Central memory CD8-positive, alpha-beta T cell (primary cell): Measurements from ENCODE around the gene ARPIN.

ENCODE experiments used
- ATAC-seq: fragments of 150-1000 bp; cut with Tn5 transposase; replicated peaks from 2 replicates; pipeline ENCODE4 v1.10.0; 2022; ENCODE audit warnings: mild to moderate bottlenecking, moderate FRiP score, moderate number of reproducible peaks; ENCODE audit not compliant: poor library complexity, severe bottlenecking; ENCODE audit errors: extremely low read depth
- DNase-seq, 2 donors: peaks; one replicate each; pipeline ENCODE4 v3.0.0; 2021; ENCODE audit warnings: low spot score in 2 of 2
- H3K27ac Mint-ChIP-seq: one replicate; pipeline ENCODE4 v1.8.0; 2022; ENCODE audit warnings: low read depth, mild to moderate bottlenecking, moderate library complexity, mixed read lengths
- H3K27me3 Mint-ChIP-seq: one replicate; pipeline ENCODE4 v1.8.0; 2022; ENCODE audit warnings: mixed read lengths
- H3K36me3 Mint-ChIP-seq: one replicate; pipeline ENCODE4 v1.8.0; 2022; ENCODE audit warnings: mild to moderate bottlenecking, moderate library complexity, mixed read lengths; ENCODE audit not compliant: insufficient read depth
- H3K4me1 Mint-ChIP-seq: one replicate; pipeline ENCODE4 v1.8.0; 2022; ENCODE audit warnings: mixed read lengths
- H3K4me3 Mint-ChIP-seq: one replicate; pipeline ENCODE4 v1.8.0; 2022; ENCODE audit warnings: mild to moderate bottlenecking, moderate library complexity, mixed read lengths
- H3K9me3 Mint-ChIP-seq: one replicate; pipeline ENCODE4 v1.8.0; 2022; ENCODE audit warnings: mixed read lengths

Gene ARPIN

DNA sequence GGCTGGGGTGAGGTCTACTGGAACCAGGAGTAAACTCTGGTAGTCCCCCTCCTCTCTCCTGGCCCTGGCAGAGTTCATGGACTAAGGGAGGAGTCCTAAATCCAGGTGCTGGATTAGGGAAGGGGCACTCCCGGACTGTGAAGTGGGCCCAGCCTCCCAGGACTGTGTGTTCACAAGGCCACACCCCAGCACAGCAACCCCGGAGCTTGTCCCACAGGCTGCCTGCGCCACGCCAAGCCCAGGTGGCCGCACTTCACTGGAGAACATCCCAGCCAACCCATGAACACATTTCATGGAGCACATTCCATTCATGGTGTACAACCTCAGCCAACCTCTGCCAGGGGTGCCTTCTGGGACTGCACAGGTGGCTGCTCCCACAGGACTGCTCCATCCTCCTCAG is 8.2 kb downstream of the ARPIN start:
- H3K27me3 Mint-ChIP-seq, result peaks cover 28% of the 10 kb centered on the region
- DNase-seq (no peak), ATAC-seq (no peak)
- no peak overlapping the region for H3K4me3 Mint-ChIP-seq
- peaks cover 2% of the 10 kb centered on the region for H3K36me3 Mint-ChIP-seq
- H3K9me3 Mint-ChIP-seq, result no peaks in the 10 kb centered on the region
- H3K27ac Mint-ChIP-seq, result no peak overlapping the region
- no peaks in the 10 kb centered on the region for H3K4me1 Mint-ChIP-seq

DNA sequence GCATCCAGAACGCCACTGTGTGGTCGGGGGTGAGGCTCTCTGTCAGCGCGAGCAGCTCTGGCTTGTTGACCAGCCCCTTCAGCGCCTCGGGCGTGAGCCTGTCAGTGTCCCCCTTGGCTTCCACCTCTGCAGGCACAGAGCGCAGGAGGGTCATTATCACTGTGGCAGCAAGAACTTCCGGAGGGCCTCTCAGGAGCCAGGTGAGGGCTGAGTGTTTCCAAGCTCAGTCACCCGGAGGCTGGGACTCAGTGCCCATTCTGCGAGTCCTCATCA is 9.0 kb downstream of the ARPIN start:
- H3K9me3 Mint-ChIP-seq, result no peaks in the 10 kb centered on the region
- H3K27ac Mint-ChIP-seq, result no peak overlapping the region
- H3K4me3 Mint-ChIP-seq, result no peak overlapping the region
- DNase-seq (no peak), ATAC-seq (no peak)
- H3K27me3 Mint-ChIP-seq, result peaks cover 21% of the 10 kb centered on the region
- no peaks in the 10 kb centered on the region for H3K4me1 Mint-ChIP-seq
- peaks cover 2% of the 10 kb centered on the region for H3K36me3 Mint-ChIP-seq

DNA sequence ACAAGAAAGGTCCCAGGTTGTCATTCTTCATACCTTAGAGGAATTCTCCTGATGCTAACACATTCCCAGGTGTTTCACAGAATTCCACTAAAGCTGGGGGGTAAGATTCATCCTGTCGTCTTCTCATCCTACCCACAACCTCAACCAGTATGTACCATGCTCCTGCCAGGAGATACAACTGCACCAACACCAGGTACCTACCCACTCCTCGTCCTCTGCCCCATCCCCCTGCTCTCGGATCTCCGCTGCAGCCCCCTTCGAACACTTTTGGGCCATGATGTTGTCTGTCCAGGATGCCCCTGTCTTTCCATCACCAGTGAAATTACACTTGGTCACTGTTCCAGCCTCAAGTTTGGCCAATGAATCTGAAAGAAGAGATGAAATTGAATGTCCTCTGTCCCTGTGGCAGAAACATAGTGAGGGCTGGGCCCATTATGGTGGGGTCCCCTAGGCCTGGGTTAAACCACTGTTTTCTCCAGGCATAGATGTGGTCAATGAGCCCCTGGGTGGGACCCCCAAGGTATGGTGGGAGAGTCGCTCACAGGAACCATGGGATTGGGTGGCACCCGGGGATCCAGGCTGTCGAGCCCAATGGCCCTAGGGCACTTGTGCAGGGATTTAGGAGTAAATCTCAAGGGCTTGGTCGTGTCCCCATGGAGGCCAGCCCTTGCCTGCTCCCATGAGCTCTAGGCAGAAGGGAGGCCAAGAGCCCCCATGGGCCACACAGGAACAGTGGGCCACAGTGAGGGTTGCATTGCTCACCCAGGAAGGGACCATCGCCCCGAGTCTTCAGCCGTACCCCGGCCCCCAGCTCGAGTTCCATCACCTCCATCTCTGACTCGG is 9.5 kb downstream of the ARPIN start:
- Mint-ChIP-seq H3K4me1 (no peaks in the 10 kb centered on the region), H3K27ac (no peak overlapping the region), H3K27me3 (peaks cover 19% of the 10 kb centered on the region), H3K36me3 (peaks cover 2% of the 10 kb centered on the region), H3K9me3 (no peaks in the 10 kb centered on the region), H3K4me3 (no peak overlapping the region)
- no peak for DNase-seq
- ATAC-seq, result no peak

DNA sequence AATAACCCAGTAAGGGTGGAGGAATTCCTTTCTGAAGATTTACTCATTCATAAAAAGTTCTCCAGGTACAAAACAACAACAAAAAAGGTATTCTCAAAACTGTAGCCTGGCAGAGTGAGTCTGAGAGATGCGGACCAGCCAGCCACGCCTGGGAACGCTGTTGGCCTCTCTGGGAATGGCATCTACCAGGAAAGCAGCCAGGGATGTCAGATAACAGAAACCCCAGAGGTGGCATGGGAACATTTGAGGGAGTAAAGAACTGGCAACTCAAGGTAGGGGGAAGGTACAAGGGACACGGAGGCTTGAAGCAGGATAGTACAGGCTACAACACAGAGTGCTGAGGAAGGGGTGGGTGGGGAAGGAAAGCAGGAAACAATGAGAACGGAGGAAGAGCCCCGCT is 11.9 kb downstream of the ARPIN start:
- Mint-ChIP-seq H3K27ac (no peak overlapping the region), H3K9me3 (no peaks in the 10 kb centered on the region), H3K36me3 (peaks cover 1% of the 10 kb centered on the region), H3K27me3 (peaks cover 10% of the 10 kb centered on the region), H3K4me3 (no peak overlapping the region), H3K4me1 (no peaks in the 10 kb centered on the region)
- DNase-seq (no peak), ATAC-seq (no peak)

DNA sequence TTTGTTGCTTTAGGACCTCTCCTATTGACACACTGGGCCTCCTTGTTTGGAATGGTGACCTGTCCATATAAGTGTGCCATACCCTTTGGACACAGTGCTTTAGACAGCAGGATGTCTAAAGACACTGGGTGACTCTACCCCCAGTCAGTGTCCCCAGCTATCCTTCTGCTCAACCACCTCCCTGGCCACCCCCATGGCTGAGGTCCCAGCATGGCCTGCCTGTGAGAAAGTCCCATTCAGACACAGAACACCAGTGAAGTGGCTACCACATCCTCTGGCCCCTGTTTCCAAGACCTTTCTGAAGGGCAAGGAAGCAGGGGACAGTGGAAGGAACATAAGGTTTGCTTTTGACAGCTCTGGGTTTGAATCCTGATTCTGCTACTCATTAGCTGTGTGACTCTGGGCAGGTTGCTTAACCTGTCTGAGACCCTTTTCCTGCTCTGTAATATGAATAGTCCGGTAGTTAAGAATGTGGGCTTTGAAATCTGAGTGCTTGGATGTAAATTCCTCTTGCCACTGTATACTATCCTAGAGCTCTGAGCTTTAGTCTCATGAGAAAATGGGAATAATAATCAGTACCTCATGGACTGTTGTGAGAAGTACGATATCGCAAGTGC is 12.7 kb downstream of the ARPIN start:
- ATAC-seq, result no peak
- no peaks in the 10 kb centered on the region for H3K9me3 Mint-ChIP-seq
- no peak overlapping the region for H3K4me3 Mint-ChIP-seq
- H3K4me1 Mint-ChIP-seq, result peaks cover 1% of the 10 kb centered on the region
- no peak for DNase-seq
- H3K36me3 Mint-ChIP-seq, result peaks cover 1% of the 10 kb centered on the region
- peaks cover 2% of the 10 kb centered on the region for H3K27me3 Mint-ChIP-seq
- no peak overlapping the region for H3K27ac Mint-ChIP-seq

DNA sequence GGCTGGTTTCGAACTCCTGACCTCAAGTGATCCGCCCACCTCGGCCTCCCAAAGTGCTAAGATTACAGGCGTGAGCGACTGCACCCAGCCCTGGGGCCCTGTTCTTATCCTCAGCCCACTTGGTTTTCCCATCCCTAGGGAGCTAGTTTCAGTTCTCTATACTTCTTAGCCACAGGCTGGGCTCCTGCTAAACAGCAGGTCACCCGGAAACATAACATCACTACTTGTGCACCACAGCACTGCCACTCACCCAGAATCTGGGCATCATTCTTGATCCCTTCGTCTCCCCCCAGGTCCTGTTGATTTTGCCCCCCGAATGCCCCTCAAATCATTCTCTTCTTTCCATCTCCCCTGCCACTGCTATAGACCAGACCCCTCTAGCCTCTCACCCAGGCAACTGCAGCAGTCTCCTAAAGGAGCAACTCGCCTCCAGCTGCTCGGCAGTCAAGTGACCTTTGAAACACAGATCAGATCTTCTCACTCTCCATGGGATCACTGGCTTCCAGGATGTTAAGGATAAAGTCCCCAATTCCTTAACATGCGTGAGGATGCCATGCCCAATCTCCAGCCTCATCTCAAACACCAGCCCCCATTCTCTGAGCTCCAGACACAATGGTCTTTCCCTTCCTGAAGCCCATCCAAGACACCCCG is 13.3 kb downstream of the ARPIN start:
- DNase-seq, result no peak
- Mint-ChIP-seq H3K36me3 (peaks cover 1% of the 10 kb centered on the region), H3K9me3 (no peaks in the 10 kb centered on the region), H3K27me3 (no peaks in the 10 kb centered on the region), H3K27ac (no peak overlapping the region), H3K4me1 (peaks cover 8% of the 10 kb centered on the region), H3K4me3 (no peak overlapping the region)
- no peak for ATAC-seq

DNA sequence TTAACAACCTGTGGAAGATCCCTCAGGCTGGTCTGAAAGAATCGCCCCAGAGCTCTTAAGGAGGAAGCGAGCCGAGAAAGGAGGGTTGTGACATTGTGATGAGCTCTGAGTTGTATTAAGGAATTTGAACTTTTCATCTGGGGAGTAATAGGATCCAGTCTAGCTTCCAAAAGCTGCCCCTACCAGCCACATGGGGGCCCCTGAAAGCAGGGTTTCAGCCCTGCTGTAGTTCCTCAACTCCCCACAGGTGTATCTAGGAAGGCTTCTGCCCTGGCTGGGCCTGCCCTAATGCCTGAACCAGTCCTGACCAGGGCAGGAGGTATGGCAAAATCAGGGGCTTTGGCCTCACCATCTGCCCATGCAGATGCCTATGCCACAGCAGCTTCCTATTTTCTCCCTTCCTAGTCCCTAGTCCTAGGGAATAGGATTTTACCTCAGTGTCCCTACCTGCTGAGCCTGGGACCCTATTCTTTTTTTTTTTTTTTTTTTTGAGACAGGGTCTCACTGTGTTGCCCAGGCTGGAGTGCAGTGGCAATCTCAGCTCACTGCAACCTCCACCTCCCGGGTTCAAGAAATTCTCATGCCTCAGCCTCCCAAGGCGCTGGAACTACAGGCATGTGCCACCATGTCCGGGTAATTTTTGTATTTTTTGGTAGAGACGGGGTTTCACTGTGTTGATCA is 14.0 kb downstream of the ARPIN start:
- peak; percentile 33 for ATAC-seq
- Mint-ChIP-seq H3K27ac (no peak overlapping the region), H3K4me1 (peaks cover 12% of the 10 kb centered on the region), H3K36me3 (peaks cover 4% of the 10 kb centered on the region), H3K4me3 (no peak overlapping the region), H3K27me3 (no peaks in the 10 kb centered on the region), H3K9me3 (no peaks in the 10 kb centered on the region)
- DNase-seq, result no peak

DNA sequence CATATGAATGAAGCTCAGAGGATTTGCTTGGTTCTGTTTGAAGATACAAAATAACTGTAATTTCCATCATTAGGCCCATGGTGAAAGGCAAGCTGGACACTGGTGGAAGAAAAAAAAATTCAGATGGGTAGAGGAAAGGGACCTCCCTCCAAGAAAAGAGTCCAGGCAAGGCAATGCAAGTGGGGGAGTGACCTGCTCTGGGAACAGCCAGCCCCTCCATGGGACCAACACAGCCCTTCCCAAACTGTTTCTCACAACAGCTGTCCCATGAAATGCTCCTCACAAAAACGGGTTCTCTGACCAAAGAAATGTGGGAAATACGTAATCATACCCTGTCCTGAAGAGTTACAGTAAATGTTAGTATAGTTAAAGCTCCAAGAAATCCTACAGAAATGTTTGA is 14.6 kb downstream of the ARPIN start:
- no peak for ATAC-seq
- Mint-ChIP-seq H3K27me3 (no peaks in the 10 kb centered on the region), H3K9me3 (no peaks in the 10 kb centered on the region), H3K36me3 (peaks cover 5% of the 10 kb centered on the region), H3K4me3 (no peak overlapping the region), H3K4me1 (peaks cover 12% of the 10 kb centered on the region), H3K27ac (no peak overlapping the region)
- no peak for DNase-seq

DNA sequence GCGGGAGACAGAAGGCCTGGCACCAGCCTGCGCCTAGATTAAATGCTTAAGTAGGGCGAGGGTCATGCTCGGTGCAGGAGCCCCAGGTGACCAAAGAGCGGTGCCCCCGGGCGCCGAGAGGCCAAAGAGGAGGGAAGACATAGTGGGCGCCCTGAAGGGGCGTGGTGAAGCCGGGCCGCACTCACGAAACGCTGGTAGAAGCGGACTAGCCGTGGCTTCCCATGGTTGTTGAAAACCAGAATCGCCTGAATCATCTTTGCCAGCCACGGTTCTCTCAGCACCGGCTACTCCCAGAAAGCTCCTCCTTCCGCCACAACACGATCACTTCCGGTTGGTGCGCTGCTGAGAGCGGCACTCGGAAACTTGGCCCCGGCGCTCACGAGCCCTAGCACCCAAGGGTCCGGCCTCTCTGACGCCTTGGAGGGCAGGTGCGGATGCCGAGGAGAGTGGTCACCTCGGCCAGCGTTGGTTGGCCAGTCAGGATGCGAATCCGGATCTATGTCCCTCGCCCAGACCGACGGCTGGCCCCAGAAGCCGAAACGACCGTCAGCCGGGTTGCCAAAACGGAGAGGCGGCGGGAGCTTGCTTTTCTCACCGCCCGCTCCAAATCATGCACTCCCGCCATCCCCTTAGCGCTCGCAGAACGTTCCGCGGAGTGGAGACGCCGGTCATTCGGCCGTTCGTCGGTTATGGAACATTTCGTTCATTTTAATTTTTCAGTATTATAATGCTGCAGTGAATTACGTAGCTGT is 18.9 kb downstream of the ARPIN start, which contains the start of gene AP3S2:
Gene AP3S2 (minus strand): TSS at position 299 of the 752 bp plus-strand sequence. CDS start 45 bp downstream, at position 254.
- Mint-ChIP-seq H3K27ac (peak within 1 kb of the TSS; percentile 95), H3K27me3 (no peaks in the 10 kb centered on the region), H3K4me3 (peak within 1 kb of the TSS; percentile 98), H3K9me3 (no peaks in the 10 kb centered on the region), H3K36me3 (peaks cover 8% of the 10 kb centered on the region), H3K4me1 (peaks cover 27% of the 10 kb centered on the region)
- DNase-seq (peak; percentile 81 to 82), ATAC-seq (peak; percentile 91)

DNA sequence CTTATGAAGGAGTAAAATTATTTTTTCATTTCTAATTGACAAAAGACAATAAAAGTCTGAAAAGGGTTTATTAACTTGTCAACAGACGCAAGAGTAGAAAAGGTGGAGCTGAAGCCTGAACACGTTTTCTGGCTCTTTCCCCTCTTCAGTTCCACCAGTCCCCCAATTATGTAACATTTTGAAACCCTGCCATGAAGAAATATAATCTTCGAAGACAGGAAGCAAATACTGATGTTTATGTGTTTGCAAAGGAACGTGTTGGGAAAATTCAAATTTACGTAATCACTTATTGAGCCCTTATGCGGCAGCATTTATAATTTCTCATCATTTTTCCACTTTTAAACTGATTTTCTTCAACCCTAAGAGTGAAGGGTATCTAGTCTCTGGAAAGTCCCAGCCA is 19.7 kb downstream of the ARPIN start:
- no peaks in the 10 kb centered on the region for H3K9me3 Mint-ChIP-seq
- peak overlapping the region; percentile 98 for H3K4me3 Mint-ChIP-seq
- H3K27ac Mint-ChIP-seq, result peak overlapping the region; percentile 95
- no peak for ATAC-seq
- H3K36me3 Mint-ChIP-seq, result peaks cover 17% of the 10 kb centered on the region
- no peaks in the 10 kb centered on the region for H3K27me3 Mint-ChIP-seq
- peaks cover 27% of the 10 kb centered on the region for H3K4me1 Mint-ChIP-seq
- DNase-seq, result no peak

DNA sequence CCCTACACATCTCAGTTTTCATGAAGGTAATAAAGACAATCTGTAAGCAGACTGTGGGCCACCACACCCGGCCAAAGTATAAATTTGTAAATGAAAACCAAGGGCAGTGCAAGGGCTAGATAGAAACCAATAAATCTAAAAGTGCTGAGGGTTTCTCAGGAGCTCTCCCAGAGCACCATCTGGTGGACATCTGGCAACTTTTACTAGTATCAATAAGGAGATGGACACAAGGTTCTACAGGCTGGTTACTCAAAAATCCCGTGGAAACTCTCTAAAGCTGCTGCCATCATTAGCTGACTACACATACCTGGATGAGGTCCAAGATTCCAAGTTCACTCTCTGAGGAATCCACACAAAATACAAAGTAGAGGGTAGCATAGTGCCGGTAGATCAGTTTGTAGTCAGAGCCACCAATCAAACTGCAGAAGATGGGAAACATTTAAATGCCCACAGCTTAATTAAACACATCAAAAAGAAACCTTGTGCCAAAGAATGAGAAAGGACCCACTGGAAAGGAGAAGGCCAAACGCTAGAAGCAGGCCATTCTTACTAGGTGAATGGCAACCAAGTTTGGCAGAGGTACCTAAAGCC is 24.4 kb downstream of the ARPIN start:
- ATAC-seq, result no peak
- H3K27me3 Mint-ChIP-seq, result no peaks in the 10 kb centered on the region
- peaks cover 15% of the 10 kb centered on the region for H3K4me1 Mint-ChIP-seq
- H3K4me3 Mint-ChIP-seq, result no peak overlapping the region
- peaks cover 39% of the 10 kb centered on the region for H3K36me3 Mint-ChIP-seq
- DNase-seq, result no peak
- no peak overlapping the region for H3K27ac Mint-ChIP-seq
- no peaks in the 10 kb centered on the region for H3K9me3 Mint-ChIP-seq

DNA sequence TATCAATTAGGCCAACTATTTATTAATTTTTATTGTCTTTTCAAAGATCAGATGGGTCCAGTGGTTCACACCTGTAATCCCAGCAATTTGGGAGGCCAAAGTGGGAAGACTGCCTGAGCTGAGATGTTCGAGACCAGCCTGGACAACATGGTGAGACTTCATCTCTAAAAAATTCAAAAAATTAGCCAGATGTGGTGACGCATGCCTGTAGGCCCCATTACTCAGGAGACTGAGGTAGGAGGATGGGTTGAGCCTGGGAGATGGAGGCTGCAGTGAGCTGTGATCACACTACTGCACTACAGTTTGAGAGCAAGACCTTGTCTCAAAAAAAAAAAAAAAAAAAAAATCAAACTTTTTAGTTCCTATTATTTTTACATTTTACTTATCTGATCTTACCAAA is 27.1 kb downstream of the ARPIN start:
- Mint-ChIP-seq H3K4me1 (peaks cover under 1% of the 10 kb centered on the region), H3K36me3 (peaks cover 49% of the 10 kb centered on the region), H3K27ac (no peak overlapping the region), H3K27me3 (no peaks in the 10 kb centered on the region), H3K4me3 (no peak overlapping the region), H3K9me3 (no peaks in the 10 kb centered on the region)
- no peak for ATAC-seq
- DNase-seq, result no peak
